HG03457 (cell line): Measurements from ENCODE around the gene DDX31.
"Not testable (repeated sequence)": the region's sequence is repeated elsewhere in the genome, so short reads cannot be mapped to it uniquely, and the experiment has no call there.

Source experiments
- ATAC-seq: cut with Tn5 transposase; IDR thresholded peaks from one replicate; pipeline ENCODE4 v1.9.1; 2021; ENCODE audit warnings: moderate number of reproducible peaks; ENCODE audit not compliant: unreplicated experiment

The DDX31 gene

GRCh38 chr9:132583584-132584304 lies 86.0 kb downstream of the DDX31 start:
- no peak for ATAC-seq

- ATAC-seq = no peak
Observed at GRCh38 chr9:132582786-132583583, 86.8 kb downstream of the DDX31 start.

GRCh38 chr9:132582276-132582785 lies 87.5 kb downstream of the DDX31 start, which contains the start of gene BARHL1:
Gene BARHL1, plus strand, starts transcription at chr9:132582606. Its CDS starts 192 bp downstream, at chr9:132582798.
- no peak for ATAC-seq

GRCh38 chr9:132579427-132579798 lies 90.4 kb downstream of the DDX31 start:
- no peak for ATAC-seq

GRCh38 chr9:132578367-132578932 lies 91.3 kb downstream of the DDX31 start:
- no peak for ATAC-seq

GRCh38 chr9:132577119-132577518 lies 92.7 kb downstream of the DDX31 start:
- ATAC-seq = no peak

GRCh38 chr9:132575811-132576210 lies 94.0 kb downstream of the DDX31 start:
- ATAC-seq = no peak

- ATAC-seq = no peak
Observed at GRCh38 chr9:132575005-132575609, 94.7 kb downstream of the DDX31 start.

GRCh38 chr9:132572921-132573320 lies 96.9 kb downstream of the DDX31 start:
- ATAC-seq = no peak

- no peak for ATAC-seq
Observed at GRCh38 chr9:132571806-132572600, 97.8 kb downstream of the DDX31 start.

- not testable (repeated sequence) for ATAC-seq
Observed at GRCh38 chr9:132568787-132569186, 101.0 kb downstream of the DDX31 start.

- no peak for ATAC-seq
Observed at GRCh38 chr9:132564526-132564925, 105.3 kb downstream of the DDX31 start.

- no peak for ATAC-seq
Observed at GRCh38 chr9:132562306-132562573, 107.5 kb downstream of the DDX31 start.

GRCh38 chr9:132560616-132561202 lies 109.1 kb downstream of the DDX31 start:
- no peak for ATAC-seq

- no peak for ATAC-seq
Observed at GRCh38 chr9:132559711-132560110, 110.1 kb downstream of the DDX31 start.

GRCh38 chr9:132557159-132557558 lies 112.6 kb downstream of the DDX31 start:
- no peak for ATAC-seq

GRCh38 chr9:132556714-132557113 lies 113.1 kb downstream of the DDX31 start:
- ATAC-seq = no peak

GRCh38 chr9:132556235-132556634 lies 113.5 kb downstream of the DDX31 start:
- no peak for ATAC-seq

- no peak for ATAC-seq
Observed at GRCh38 chr9:132555528-132555927, 114.3 kb downstream of the DDX31 start.

- ATAC-seq = no peak
Observed at GRCh38 chr9:132554755-132555154, 115.0 kb downstream of the DDX31 start.
